Bronchial epithelial cell (primary cell): Measurements from ENCODE around the gene RAB3D. TPM values are rescaled to one million over a fixed set of nuclear protein-coding genes. Genes with fewer than 3 reads are reported as not detected.
"Not testable (repeated sequence)": the region's sequence is repeated elsewhere in the genome, so short reads cannot be mapped to it uniquely, and the experiment has no call there.

Experiments used
- DNase-seq: peaks from one replicate; pipeline ENCODE4 v3.0.0-alpha.2; 2010; ENCODE audit warnings: low read depth
- FAIRE-seq: peaks from 2 replicates; lab custom pipeline; 2011; peaks lifted over from hg19 to GRCh38; lab: Jason Lieb, UNC
- H3K27me3 ChIP-seq: 2 replicates; pipeline ENCODE4 v1.5.1; 2011; ENCODE audit warnings: low read length; ENCODE audit not compliant: control insufficient read depth, insufficient read depth
- H3K36me3 ChIP-seq: 2 replicates; pipeline ENCODE4 v1.5.1; 2011; ENCODE audit warnings: low read length; ENCODE audit not compliant: control insufficient read depth, insufficient read depth
- H3K4me3 ChIP-seq: 2 replicates; pipeline ENCODE4 v1.5.1; 2011; ENCODE audit warnings: mild to moderate bottlenecking, low read depth, low read length, control low read depth
- total RNA-seq: library from RNA; depleted of rRNA; stranded (reverse); fragments of >200 nt; gene quantifications from 2 replicates; pipeline ENCODE4 v1.2.1, GENCODE V29; 2014
- TF ChIP-seq, protein P1 (sequence below): IDR thresholded peaks from 2 replicates; pipeline ENCODE4 v1.5.1; 2011; ENCODE audit warnings: mild to moderate bottlenecking, moderate library complexity, low read length, control low read depth, inconsistent platforms; ENCODE audit not compliant: insufficient read depth, severe bottlenecking

The RAB3D gene
- total RNA-seq, 1 donor from 2014 or later: 37.4 TPM

DNA sequence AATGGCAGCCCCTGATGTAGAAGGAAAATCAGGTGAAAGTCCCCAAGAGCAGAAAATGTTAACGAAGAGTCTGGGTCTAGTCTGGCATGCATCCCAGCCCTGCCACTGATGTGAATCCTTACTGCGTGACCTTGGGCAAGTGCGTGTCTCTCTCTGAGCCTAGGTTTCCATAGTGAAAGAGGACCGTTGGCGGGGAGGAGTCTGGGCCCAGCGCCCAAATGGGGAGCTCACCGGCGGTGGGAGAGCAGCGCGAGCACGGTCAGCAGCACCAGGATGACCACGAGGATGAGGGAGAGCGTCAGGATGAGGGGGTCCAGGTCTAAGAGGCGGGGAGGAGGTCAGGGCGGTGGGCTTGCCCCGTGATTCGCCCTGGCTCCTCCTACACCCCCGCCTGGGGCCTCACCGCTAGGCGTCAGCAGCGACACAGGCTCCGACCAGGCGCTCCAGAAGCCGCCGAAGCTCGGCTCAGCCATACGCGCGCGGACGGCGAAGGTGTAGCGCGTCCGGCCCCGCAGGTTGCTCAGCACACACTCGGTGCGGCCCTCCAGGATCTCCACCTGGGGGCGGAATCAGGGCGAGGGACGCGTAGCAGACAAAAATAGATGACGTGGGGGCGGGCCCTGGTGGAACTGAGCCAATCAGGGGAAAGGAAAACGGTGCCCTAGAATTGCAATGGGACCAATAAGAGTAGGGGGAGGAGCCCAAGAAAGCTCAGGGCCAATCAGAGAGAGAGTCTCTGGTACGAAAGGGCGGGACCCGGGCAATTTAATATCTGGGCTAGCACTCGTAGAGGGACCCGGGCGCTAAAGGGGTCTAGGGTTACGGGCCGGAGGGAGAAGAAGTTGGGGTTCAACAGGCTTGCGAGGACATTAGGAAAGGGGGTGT is 41.4 kb upstream of the RAB3D start:
- FAIRE-seq (no peak), DNase-seq (peak; percentile 91)
- Histone ChIP-seq H3K36me3 (no peaks in the 10 kb centered on the region), H3K27me3 (peaks cover 5% of the 10 kb centered on the region), H3K4me3 (peak overlapping the region; percentile 46)
- TF ChIP-seq, protein P1, sequence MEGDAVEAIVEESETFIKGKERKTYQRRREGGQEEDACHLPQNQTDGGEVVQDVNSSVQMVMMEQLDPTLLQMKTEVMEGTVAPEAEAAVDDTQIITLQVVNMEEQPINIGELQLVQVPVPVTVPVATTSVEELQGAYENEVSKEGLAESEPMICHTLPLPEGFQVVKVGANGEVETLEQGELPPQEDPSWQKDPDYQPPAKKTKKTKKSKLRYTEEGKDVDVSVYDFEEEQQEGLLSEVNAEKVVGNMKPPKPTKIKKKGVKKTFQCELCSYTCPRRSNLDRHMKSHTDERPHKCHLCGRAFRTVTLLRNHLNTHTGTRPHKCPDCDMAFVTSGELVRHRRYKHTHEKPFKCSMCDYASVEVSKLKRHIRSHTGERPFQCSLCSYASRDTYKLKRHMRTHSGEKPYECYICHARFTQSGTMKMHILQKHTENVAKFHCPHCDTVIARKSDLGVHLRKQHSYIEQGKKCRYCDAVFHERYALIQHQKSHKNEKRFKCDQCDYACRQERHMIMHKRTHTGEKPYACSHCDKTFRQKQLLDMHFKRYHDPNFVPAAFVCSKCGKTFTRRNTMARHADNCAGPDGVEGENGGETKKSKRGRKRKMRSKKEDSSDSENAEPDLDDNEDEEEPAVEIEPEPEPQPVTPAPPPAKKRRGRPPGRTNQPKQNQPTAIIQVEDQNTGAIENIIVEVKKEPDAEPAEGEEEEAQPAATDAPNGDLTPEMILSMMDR: peak; percentile 85

DNA sequence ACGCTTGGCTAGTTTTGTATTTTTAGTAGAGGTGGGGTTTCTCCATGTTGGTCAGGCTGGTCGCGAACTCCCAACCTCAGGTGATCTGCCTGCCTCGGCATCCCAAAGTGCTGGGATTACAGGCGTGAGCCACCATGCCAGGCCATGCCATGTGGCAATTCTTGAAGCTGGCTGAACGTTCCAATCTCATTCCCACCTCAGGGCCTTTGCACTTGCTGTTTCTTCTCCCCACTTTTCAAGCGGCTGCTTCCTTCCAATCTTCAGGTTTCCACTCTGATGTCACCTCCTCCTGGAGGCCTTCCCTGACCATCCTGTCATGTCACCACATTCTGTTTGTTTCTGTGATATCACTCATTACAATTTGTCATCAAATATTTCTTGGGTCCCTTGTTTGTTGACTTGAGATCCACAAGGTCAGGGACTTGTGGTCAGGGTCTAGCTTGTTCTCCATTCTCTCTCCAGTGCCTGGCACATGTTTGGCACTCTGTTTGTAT is 40.4 kb upstream of the RAB3D start:
- H3K27me3 ChIP-seq: peaks cover 5% of the 10 kb centered on the region
- TF ChIP-seq, protein P1: no peak
- H3K36me3 ChIP-seq: no peaks in the 10 kb centered on the region
- no peak for FAIRE-seq
- no peak overlapping the region for H3K4me3 ChIP-seq
- DNase-seq: no peak

DNA sequence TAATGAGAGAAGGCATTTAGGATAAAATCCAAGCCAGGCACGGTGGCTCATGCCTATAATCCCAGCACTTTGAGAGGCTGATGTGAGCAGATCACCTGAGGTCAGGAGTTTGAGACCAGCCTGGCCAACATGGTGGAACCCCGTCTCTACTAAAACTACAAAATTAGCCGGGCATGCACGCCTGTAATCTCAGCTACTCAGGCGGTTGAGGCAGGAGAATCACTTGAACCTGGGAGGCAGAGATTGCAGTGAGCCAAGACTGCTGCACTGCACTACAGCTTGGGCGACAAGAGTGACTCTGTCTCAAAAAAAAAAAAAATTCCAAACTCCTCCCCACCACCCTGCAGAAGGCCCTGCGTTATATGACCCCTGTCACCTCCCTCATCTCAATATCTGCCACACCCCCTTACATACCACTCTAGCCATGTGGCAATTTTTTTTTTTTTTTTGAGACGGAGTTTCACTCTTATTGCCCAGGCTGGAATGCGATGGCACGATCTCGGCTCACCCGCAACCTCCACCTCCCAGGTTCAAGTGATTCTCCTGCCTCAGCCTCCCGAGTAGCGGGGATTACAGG is 39.9 kb upstream of the RAB3D start:
- not testable (repeated sequence) for DNase-seq, FAIRE-seq, H3K27me3 ChIP-seq, H3K36me3 ChIP-seq, H3K4me3 ChIP-seq

DNA sequence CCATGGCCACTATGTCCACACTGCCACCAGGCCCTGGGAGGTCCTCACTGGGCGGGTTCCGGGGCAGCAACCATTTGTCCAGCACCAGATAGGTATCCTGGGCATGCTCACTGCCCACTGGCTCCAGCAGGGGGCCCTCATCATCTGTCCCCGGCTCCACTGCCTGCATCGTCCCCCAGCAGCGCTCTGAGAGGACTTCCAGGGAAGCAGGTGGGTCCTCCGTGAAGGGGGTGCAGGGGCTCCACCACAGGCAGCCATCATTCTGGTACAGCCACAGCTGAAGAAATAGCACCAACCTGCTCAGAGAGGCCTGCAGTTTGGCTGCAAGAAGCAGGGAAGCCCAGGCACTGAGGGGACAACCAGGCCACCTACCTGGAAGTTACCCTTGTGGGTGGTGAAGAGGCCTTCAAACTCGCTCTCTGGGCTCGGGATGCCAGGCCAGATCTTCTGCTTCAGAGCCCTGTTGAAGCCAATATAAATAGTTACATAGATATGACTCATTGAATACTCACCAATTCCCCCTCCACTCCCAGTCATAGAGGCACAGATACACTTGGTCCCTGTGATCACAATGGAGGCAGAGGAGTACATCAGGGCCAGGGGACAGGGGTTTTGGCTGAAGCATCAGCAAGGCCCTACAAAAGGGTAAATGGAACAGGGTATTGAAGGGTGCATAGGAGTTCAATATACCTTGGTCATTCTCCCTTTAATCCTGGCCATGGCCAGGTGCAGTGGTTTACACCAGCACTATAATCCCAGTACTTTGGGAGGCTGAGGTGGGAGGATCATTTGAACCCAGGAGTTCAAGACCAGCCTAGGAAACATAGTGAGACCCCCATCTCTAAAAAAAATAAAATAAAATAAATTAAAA is 39.1 kb upstream of the RAB3D start:
- DNase-seq (peak; percentile 86), FAIRE-seq (no peak)

DNA sequence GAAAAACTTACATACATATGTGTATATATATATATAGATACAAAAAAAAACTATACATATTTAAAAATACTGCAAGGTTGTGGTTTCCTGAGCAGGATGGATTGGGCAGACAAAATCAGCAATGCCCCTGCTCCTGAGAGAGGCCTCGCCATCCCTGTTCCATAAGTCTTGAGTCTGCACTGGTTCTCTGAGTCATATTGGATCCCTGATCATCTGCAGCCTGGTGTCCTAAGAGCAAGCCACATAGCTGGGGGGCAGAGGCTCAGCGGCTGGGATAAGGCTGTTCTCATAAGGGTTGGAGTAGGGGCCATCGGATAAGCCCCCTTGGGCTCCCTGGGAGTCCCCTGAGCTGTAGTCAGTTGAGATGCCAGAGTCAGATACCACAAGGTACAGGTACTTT is 38.3 kb upstream of the RAB3D start:
- FAIRE-seq (no peak), DNase-seq (peak; percentile 21)
- Histone ChIP-seq H3K27me3 (no peaks in the 10 kb centered on the region), H3K4me3 (no peak overlapping the region), H3K36me3 (no peaks in the 10 kb centered on the region)
- TF ChIP-seq, protein P1: no peak

More for the DNA sequence above, 39.1 kb upstream of the RAB3D start:
- Histone ChIP-seq H3K36me3 (no peaks in the 10 kb centered on the region), H3K27me3 (peaks cover 4% of the 10 kb centered on the region), H3K4me3 (no peak overlapping the region)
- TF ChIP-seq, protein P1: peak; percentile 27
